ENCODE data around the gene GRM4.

DNA sequence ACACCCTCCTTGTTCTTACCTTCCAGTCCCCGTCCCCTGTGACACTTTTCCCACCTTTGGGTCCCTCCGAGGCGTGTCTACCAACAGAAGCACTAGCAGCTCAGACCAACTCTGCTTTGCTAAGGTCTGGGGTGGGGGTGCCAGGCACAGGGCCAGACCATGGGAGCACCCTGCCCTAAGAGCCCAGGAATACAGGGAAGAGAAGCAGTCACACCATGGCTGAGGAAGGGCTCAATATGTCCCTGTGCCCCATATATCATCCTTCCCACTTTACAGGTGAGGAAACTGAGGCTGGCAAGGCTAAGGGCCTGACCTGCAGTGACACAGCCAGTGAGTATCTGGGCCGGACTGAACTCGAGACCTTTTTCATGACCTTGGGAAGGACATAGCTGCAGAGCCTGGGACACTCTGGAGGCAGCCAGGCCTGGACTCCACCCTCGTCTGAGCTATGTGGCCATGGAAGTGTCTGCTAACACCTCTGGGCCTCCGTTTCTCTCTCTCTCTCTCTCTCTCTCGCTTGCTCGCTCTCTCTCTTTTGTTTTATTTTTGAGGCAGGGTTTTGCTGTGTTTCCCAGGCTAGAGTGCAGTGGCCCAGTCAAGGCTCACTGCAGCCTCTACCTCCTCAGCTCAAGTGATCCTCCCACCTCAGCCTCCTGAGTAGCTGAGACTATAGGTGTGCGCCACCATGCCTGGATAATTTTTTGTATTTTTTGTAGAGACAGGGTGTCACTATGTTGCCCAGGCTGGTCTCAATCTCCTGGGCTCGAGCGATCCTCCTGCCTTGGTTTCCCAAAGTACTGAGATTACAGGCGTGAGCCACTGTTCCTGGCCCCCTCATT is 156.7 kb downstream of the GRM4 start:
- TF ChIP-seq, protein P1, sequence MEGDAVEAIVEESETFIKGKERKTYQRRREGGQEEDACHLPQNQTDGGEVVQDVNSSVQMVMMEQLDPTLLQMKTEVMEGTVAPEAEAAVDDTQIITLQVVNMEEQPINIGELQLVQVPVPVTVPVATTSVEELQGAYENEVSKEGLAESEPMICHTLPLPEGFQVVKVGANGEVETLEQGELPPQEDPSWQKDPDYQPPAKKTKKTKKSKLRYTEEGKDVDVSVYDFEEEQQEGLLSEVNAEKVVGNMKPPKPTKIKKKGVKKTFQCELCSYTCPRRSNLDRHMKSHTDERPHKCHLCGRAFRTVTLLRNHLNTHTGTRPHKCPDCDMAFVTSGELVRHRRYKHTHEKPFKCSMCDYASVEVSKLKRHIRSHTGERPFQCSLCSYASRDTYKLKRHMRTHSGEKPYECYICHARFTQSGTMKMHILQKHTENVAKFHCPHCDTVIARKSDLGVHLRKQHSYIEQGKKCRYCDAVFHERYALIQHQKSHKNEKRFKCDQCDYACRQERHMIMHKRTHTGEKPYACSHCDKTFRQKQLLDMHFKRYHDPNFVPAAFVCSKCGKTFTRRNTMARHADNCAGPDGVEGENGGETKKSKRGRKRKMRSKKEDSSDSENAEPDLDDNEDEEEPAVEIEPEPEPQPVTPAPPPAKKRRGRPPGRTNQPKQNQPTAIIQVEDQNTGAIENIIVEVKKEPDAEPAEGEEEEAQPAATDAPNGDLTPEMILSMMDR (IDR thresholded peaks at IDR 0.05): no peak
- no peak for TF ChIP-seq EZH2 (IDR thresholded peaks at IDR 0.05)
